ENCODE results near the gene ACTR2. TPM values are rescaled to one million over a fixed set of nuclear protein-coding genes. Genes with fewer than 3 reads are reported as not detected.

Gene ACTR2
- total and polyA plus RNA-seq, 2 experiments from 2014 or later: 75.6 to 89.4 TPM

DNA sequence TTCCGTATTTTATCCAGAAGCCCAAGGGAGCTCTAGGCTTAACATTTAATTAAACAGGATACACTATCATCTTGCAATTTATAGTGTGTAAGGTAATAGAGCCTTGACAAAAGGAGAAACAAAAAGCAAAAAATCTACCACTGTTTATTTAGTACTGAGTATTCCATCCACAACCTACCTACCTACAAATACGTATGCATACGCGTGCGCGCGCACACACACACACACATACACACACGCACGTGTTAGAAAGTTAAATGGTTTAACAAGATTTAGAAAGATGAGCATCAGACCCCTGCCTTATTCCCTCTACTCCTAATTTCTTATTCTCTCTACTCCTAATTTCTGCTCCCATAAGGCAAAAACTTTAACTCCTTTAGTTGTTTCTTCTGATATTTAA is 14.6 kb upstream of the ACTR2 start:
- TF ChIP-seq EZH2 (IDR thresholded peaks at IDR 0.05; ENCODE audit: borderline replicate concordance) (no peak), EZH2phosphoT487 (IDR thresholded peaks at IDR 0.05; ENCODE audit: low read depth, severe bottlenecking, unreplicated experiment) (no peak)
- TF ChIP-seq, protein P1, sequence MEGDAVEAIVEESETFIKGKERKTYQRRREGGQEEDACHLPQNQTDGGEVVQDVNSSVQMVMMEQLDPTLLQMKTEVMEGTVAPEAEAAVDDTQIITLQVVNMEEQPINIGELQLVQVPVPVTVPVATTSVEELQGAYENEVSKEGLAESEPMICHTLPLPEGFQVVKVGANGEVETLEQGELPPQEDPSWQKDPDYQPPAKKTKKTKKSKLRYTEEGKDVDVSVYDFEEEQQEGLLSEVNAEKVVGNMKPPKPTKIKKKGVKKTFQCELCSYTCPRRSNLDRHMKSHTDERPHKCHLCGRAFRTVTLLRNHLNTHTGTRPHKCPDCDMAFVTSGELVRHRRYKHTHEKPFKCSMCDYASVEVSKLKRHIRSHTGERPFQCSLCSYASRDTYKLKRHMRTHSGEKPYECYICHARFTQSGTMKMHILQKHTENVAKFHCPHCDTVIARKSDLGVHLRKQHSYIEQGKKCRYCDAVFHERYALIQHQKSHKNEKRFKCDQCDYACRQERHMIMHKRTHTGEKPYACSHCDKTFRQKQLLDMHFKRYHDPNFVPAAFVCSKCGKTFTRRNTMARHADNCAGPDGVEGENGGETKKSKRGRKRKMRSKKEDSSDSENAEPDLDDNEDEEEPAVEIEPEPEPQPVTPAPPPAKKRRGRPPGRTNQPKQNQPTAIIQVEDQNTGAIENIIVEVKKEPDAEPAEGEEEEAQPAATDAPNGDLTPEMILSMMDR (IDR thresholded peaks at IDR 0.05; ENCODE audit: poor library complexity): no peak
- no peak for DNase-seq (ENCODE audit: low spot score)
- H3K9me3 ChIP-seq (ENCODE audit: low read depth): no peaks in the 10 kb centered on the region
- WGBS (ENCODE audit: low lambda C conversion rate, missing lambda C conversion rate): 90% methylated on average over 9 of the region's 9 CpGs
- no peak overlapping the region for H2AFZ ChIP-seq
- no peaks in the 10 kb centered on the region for H3K27me3 ChIP-seq
- H3K4me1 ChIP-seq (ENCODE audit: insufficient read depth): no peaks in the 10 kb centered on the region
- no peak overlapping the region for H3K4me2 ChIP-seq
- no peaks in the 10 kb centered on the region for H3K9me2 ChIP-seq (replicated peaks; ENCODE audit: insufficient read depth)
- H3K4me3 ChIP-seq: no peak overlapping the region
- H3K79me2 ChIP-seq: no peaks in the 10 kb centered on the region
- no peaks in the 10 kb centered on the region for H3K36me3 ChIP-seq (replicated peaks; ENCODE audit: insufficient read depth, low read depth)
- no peak overlapping the region for H3K27ac ChIP-seq
- H4K20me1 ChIP-seq (ENCODE audit: insufficient read depth, poor library complexity, severe bottlenecking): no peaks in the 10 kb centered on the region

DNA sequence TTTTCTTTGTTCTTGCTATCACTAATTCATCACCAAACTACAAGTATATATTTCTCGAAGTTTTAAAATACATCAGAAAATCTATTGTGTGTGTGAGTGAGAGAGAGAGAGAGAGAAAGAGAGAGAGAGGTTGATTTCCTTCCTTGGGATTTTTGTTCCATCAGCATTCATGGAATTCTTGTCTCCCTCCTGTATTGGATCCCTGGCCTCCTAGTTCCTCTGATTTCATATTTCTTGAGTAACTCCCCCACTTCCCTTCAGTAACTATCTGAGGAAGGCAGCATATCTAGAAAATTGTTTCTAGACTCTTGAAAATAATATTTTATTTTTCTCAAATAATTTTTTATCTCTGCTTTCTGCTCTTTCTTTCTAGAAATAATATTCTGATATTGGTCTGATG is 13.3 kb upstream of the ACTR2 start:
- 95% methylated on average over 1 of the region's 1 CpG for WGBS (ENCODE audit: low lambda C conversion rate, missing lambda C conversion rate)
- Histone ChIP-seq H3K27me3 (no peaks in the 10 kb centered on the region), H4K20me1 (ENCODE audit: insufficient read depth, poor library complexity, severe bottlenecking) (no peaks in the 10 kb centered on the region), H3K4me3 (no peak overlapping the region), H3K9me2 (replicated peaks; ENCODE audit: insufficient read depth) (no peaks in the 10 kb centered on the region), H3K4me1 (ENCODE audit: insufficient read depth) (no peaks in the 10 kb centered on the region), H3K4me2 (no peak overlapping the region), H3K79me2 (no peaks in the 10 kb centered on the region), H2AFZ (no peak overlapping the region), H3K36me3 (replicated peaks; ENCODE audit: insufficient read depth, low read depth) (no peaks in the 10 kb centered on the region), H3K27ac (no peak overlapping the region), H3K9me3 (ENCODE audit: low read depth) (no peaks in the 10 kb centered on the region)
- DNase-seq (ENCODE audit: low spot score): no peak
- TF ChIP-seq, protein P1 (IDR thresholded peaks at IDR 0.05; ENCODE audit: poor library complexity): no peak
- no peak for TF ChIP-seq EZH2 (IDR thresholded peaks at IDR 0.05; ENCODE audit: borderline replicate concordance)
- TF ChIP-seq EZH2phosphoT487 (IDR thresholded peaks at IDR 0.05; ENCODE audit: low read depth, severe bottlenecking, unreplicated experiment): no peak

DNA sequence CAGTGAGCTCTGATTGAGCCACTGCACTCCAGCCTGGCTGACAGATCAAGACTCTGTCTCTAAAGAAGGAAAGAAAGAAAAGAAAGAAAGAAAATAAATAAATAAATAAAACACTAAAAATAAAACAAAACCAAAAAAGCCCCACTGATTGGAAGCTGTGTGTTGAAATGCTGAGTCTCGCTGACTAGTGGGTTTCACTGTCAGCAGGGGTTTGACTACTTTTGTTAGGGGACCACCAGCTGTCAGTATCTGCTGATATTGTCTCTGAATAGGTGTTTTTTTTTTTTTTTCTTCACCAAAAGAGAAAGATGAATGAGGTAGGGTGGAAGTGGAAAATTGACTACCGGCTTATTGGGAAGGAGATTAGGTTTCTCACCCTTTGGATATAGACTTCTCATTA is 12.8 kb upstream of the ACTR2 start:
- H3K9me3 ChIP-seq (ENCODE audit: low read depth): no peaks in the 10 kb centered on the region
- H4K20me1 ChIP-seq (ENCODE audit: insufficient read depth, poor library complexity, severe bottlenecking): no peaks in the 10 kb centered on the region
- 91% methylated on average over 2 of the region's 2 CpGs for WGBS (ENCODE audit: low lambda C conversion rate, missing lambda C conversion rate)
- DNase-seq (ENCODE audit: low spot score): no peak
- no peaks in the 10 kb centered on the region for H3K79me2 ChIP-seq
- no peaks in the 10 kb centered on the region for H3K36me3 ChIP-seq (replicated peaks; ENCODE audit: insufficient read depth, low read depth)
- H3K27ac ChIP-seq: no peak overlapping the region
- H3K4me1 ChIP-seq (ENCODE audit: insufficient read depth): no peaks in the 10 kb centered on the region
- H3K4me3 ChIP-seq: no peak overlapping the region
- H3K9me2 ChIP-seq (replicated peaks; ENCODE audit: insufficient read depth): no peaks in the 10 kb centered on the region
- no peaks in the 10 kb centered on the region for H3K27me3 ChIP-seq
- TF ChIP-seq, protein P1 (IDR thresholded peaks at IDR 0.05; ENCODE audit: poor library complexity): no peak
- TF ChIP-seq EZH2 (IDR thresholded peaks at IDR 0.05; ENCODE audit: borderline replicate concordance) (no peak), EZH2phosphoT487 (IDR thresholded peaks at IDR 0.05; ENCODE audit: low read depth, severe bottlenecking, unreplicated experiment) (no peak)
- no peak overlapping the region for H2AFZ ChIP-seq
- no peak overlapping the region for H3K4me2 ChIP-seq

DNA sequence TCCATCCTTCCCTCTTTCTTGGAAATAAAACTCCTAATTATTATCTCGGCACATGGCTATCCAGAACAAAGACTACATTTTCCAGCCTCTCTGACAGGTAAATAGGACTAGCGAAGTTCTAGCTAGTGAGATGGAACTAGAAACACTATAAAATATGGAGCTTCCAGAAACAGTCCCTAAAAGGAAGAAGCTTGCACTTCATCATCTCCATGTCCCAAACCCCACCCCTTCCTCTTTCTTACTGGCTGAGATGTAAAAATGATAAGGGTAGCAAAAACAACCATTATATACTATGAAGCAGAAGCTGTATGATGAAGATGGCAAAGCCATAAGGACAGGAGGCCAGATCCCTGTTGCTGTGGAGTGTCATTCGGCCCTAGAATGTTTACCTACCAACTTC is 11.7 kb upstream of the ACTR2 start:
- Histone ChIP-seq H2AFZ (no peak overlapping the region), H3K27ac (no peak overlapping the region), H3K4me2 (no peak overlapping the region), H3K27me3 (no peaks in the 10 kb centered on the region), H3K36me3 (replicated peaks; ENCODE audit: insufficient read depth, low read depth) (no peaks in the 10 kb centered on the region), H4K20me1 (ENCODE audit: insufficient read depth, poor library complexity, severe bottlenecking) (no peaks in the 10 kb centered on the region), H3K9me2 (replicated peaks; ENCODE audit: insufficient read depth) (no peaks in the 10 kb centered on the region), H3K4me3 (no peak overlapping the region), H3K9me3 (ENCODE audit: low read depth) (no peaks in the 10 kb centered on the region), H3K79me2 (no peaks in the 10 kb centered on the region), H3K4me1 (ENCODE audit: insufficient read depth) (no peaks in the 10 kb centered on the region)
- no peak for DNase-seq (ENCODE audit: low spot score)
- 93% methylated on average over 3 of the region's 3 CpGs for WGBS (ENCODE audit: low lambda C conversion rate, missing lambda C conversion rate)
- TF ChIP-seq EZH2 (IDR thresholded peaks at IDR 0.05; ENCODE audit: borderline replicate concordance) (no peak), EZH2phosphoT487 (IDR thresholded peaks at IDR 0.05; ENCODE audit: low read depth, severe bottlenecking, unreplicated experiment) (no peak)
- TF ChIP-seq, protein P1 (IDR thresholded peaks at IDR 0.05; ENCODE audit: poor library complexity): no peak
